ENCODE data around the gene UNC13A.

GRCh38 chr19:17607936-17608335 lies 80.2 kb downstream of the UNC13A start:
- TF ChIP-seq POLR2A (IDR thresholded peaks at IDR 0.05) (no peak), CTCF (IDR thresholded peaks at IDR 0.05) (no peak)

Data from stomach (tissue), 4 donors.